NCI-H1105 treated with DMSO at 0.1 percent for 48 hours (cell line): ENCODE data around the gene OR8B12.

Experiments
- DNase-seq: peaks from one replicate; lab custom pipeline; 2025; lab: John Stamatoyannopoulos, UW

The OR8B12 gene, protein sequence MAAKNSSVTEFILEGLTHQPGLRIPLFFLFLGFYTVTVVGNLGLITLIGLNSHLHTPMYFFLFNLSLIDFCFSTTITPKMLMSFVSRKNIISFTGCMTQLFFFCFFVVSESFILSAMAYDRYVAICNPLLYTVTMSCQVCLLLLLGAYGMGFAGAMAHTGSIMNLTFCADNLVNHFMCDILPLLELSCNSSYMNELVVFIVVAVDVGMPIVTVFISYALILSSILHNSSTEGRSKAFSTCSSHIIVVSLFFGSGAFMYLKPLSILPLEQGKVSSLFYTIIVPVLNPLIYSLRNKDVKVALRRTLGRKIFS

GRCh38 chr11:124543554-124543953 lies at the start of gene OR8B12:
TSS of gene OR8B12 (minus strand) at chr11:124543654. CDS start at chr11:124543654, 0 bp downstream.
- no peak for DNase-seq

DNA sequence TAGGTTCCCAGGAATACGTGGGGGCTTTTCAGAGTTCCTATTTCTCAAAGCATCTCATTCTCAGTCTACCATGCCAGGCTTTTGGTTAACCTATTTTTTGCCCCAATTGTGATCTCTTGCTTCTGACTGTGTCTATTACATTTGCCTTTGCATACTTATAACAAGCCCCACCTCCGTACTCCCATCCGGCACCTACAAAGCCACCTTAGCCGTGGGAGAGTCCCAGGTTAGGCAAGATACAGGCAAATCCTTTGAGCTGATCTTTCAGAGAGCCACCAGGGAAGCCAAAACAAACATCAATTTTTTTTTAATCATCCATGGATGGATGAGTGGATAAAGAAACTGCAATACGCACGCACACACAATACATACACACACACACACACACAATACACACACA lies 49.2 kb upstream of the OR8B12 start:
- peak; percentile 24 for DNase-seq

DNA sequence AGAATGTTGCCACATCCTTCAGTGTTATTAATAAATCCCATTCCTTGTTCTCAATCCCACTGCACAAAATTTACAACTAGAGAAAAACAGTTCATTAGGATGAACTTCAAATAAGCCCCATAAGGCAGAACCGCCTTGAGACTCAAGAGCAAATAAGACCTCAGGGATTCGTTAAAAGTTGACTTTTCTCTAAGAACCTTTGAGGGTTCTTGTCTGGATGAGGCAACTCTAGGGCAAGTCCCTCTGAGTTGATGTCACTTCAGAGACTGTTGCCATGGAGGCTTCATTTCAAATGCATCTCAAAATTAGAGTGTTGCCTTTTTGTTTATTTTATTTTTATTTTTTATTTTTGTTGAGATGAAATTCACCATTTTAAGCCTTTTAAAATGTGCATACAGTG lies 48.0 kb upstream of the OR8B12 start:
- DNase-seq, result no peak

DNA sequence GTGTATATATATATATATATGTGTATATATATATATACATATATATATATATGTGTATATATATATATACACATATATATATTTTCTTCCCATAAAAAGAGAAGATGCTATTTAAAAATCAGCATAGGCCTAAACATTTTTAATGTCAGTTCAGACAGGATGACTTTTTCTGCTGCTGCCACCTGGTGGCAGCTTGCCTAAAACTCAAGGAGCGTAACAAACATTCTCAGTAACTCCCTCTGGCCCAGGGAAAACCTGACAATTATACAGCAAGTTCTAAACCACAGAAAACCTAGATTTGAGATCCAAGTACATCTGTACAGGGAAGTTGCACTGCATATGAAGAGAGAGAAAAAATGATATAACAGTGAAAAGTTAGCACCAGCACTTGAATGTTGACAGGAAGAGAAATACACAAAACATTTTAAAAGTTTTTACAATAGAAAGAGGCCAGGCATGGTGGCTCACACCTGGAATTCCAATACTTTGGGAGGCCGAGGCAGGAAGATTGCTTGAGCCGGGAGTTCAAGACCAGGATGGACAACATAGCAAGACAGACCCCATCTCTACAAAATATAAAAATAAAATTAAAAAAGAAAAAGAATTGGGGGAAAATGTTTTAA lies 42.9 kb upstream of the OR8B12 start:
- DNase-seq, result peak; percentile 81

DNA sequence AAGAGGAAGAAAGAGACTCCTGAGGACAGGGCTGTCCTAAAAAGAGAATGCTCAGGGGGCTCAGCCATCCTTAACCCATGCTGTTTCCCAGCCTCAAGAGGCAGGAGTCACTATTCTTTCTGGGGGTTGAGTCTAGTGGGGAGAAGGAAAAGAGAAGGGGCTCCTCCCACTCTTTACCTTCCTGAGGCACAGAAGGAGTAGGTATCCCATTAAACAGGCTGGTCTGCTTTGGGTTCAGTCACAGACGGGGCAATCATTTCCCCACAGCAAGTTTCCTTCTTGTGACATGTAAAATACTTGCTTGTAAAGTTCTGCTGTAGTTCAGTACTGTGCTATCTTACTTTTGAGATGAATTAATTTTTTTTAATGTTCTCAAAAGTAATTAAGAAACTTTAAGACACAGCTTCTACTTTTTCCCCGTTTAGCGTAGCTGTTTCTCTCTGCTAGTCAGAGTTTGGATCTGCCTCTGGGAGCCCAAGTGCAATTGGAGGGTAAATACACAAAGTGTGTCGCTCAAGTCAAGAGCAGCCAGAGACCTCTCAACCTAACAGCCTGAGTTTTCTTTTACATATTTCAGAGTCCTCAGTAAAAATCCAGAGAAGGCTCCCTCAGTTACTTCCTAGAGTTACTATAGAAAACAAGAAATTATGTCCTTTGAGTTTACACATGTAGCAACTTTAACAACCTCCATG lies 41.4 kb upstream of the OR8B12 start:
- DNase-seq, result no peak

DNA sequence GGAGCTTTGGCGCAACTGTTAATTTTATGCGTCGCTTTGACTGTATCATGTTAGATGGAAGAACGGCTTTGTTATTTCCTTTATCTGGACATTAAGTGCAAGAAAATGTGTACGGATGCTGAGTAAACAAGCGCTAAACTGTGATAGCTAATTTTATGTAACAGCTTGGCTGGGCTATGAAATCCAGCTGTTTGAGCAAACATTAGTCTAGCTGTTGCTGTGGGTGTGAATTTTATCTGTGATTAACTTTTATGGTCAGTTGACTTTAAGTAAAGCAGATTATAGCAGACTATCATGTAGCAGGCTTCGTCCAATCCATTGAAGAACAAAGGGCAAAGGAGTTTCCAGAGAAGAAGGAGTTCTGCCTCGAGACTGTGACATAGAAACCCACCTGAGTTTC lies 40.3 kb upstream of the OR8B12 start:
- no peak for DNase-seq

DNA sequence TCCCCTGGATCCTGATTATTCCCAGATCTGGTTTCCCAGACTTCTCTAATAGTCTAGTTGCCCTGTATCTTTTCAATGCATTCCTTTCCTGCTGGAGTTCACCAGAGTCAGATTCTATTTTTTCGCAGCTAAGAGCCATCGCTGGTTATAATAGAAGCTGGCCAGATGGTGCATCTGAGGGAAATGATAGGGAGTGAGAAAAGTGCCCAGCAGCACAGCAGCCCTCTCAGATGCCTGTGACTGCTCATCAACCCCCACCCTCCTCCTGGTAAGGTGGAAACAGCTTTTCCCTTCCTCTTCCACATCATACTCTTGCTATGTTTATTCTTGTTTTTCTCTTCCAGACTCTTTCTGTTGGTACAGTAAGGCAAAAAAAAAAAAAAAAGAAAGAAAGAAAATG lies 39.1 kb upstream of the OR8B12 start:
- DNase-seq, result no peak

GRCh38 chr11:124581817-124582216 lies 38.4 kb upstream of the OR8B12 start:
- DNase-seq, result peak; percentile 24

- no peak for DNase-seq
These were observed 35.3 kb upstream of the OR8B12 start for GRCh38 chr11:124578761-124579160.

DNA sequence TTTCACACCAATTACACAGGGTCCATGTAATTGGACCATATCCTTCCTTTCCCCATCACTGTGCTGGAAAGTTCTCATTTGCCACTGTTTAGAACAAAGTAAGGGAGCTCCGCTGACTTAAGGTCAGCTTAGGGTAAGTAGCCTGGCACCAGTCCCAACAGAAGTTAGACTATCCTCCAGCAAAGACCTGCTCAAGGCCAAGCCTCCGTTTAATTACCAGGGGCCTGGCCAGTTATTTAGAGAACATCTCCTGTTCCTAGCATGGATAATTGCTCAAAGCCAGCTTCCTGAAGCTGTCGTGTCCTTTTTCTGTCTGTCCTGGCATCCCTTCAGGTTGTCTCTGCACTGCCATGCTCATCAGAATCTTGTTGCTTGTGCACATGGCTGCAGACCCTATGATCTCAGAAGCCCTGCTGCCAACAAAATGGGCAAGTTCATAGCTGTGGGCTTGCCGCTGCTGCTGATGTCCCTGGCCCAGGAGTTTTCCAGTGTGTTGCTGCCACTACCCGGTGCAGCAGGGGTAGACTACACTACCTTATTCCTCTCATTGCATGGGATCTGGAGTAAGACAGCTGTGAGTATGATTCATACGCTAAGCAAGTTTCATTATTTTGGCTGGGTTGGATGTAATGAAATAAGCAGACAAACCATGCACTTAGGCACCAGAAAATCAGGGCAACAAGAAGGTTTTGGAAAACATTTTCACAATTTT lies 34.4 kb upstream of the OR8B12 start:
- DNase-seq, result no peak

DNA sequence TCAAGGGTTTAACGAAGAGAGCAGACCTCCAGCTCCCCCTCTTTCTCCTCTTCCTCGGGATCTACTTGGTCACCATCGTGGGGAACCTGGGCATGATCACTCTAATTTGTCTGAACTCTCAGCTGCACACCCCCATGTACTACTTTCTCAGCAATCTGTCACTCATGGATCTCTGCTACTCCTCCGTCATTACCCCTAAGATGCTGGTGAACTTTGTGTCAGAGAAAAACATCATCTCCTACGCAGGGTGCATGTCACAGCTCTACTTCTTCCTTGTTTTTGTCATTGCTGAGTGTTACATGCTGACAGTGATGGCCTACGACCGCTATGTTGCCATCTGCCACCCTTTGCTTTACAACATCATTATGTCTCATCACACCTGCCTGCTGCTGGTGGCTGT lies 26.7 kb upstream of the OR8B12 start:
- DNase-seq, result no peak

DNA sequence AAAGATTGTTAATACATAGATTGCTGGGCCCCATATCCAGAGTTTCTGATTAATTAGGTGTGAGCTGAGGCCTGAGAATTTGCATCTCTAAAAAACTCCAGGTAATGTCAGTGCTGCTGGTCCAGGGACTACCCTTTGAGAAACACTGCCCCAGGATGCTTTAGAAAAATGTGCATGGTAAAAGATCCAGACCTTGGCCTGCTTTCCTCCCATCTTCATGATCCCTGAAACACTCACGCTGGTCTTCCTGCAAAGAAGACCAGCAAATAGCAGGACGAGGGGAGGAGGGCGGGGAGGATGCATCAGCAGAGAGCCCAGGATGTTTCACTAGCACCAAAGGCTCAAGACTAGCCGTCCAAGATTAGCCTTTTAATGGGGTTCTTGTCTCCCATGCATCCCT lies 26.2 kb upstream of the OR8B12 start, which contains the start of gene OR8A1:
OR8A1 (plus strand) TSS at position 301 of the 400 bp plus-strand sequence. CDS start 123 bp downstream, outside the sequence.
- no peak for DNase-seq

- no peak for DNase-seq
These were observed 13.4 kb upstream of the OR8B12 start for GRCh38 chr11:124556828-124557227.

DNA sequence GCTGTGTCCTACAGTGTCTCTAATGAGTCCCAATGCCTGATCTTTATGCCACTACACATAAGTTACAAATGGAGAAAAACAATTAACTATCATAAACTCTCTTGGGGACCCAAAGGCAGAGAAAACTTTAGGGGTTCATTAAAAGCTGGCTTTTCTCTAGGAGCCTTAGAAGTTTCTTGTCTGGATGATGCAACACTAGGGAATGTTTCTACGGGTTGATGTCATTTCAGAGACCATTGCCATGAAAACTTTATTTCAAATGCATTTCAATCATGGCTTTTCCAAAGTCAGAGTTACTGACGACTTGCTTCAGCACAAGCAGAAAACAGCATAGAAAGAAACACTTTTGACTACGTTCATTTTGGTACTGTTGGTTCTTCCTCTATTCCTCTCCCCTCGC lies 8.5 kb upstream of the OR8B12 start:
- DNase-seq, result no peak

- no peak for DNase-seq
These were observed 7.7 kb upstream of the OR8B12 start for GRCh38 chr11:124551189-124551588.

- no peak for DNase-seq
These were observed 309 bp downstream of the OR8B12 start for GRCh38 chr11:124543145-124543544.

DNA sequence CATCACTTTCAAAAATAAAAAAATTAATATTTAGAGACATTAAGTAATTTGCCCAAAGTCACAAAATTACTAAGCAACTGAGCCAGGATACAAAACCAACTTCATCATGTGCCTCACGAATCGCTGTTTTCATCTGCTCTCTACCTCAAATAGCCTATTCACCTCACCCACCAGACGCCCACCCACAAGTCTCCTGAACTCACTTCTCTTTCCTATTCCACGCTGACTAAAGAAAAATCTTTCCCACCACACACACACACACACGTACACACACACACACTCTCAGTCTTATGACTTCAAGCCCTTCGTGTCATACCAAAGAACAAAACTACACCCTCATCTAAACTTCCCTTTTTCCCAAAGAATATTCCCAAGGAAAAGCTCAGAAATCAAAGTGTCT lies 2.2 kb downstream of the OR8B12 start:
- no peak for DNase-seq

DNA sequence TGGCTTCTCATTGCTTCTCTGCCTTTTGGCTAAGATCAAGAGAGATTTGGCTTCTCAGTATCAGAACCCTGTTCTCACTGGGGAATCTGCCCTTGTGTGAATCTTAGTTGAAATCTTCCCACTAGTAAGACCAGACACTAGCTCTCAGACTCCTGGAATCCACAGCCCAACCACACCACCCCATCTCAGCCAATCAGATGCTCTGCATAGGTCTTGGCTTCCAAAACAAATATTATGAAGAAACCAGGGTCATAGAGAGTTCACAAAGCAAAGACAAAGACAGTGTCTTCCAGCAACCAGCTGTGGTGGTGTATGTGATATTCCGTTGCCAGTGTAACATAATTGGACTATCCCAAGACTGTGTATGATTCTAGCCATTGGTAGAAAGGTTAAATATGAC lies 5.4 kb downstream of the OR8B12 start:
- DNase-seq, result no peak

GRCh38 chr11:124536520-124536919 lies 6.9 kb downstream of the OR8B12 start:
- no peak for DNase-seq

GRCh38 chr11:124535552-124536232 lies 7.8 kb downstream of the OR8B12 start:
- DNase-seq, result no peak

- DNase-seq, result no peak
These were observed 9.4 kb downstream of the OR8B12 start for GRCh38 chr11:124534051-124534450.

DNA sequence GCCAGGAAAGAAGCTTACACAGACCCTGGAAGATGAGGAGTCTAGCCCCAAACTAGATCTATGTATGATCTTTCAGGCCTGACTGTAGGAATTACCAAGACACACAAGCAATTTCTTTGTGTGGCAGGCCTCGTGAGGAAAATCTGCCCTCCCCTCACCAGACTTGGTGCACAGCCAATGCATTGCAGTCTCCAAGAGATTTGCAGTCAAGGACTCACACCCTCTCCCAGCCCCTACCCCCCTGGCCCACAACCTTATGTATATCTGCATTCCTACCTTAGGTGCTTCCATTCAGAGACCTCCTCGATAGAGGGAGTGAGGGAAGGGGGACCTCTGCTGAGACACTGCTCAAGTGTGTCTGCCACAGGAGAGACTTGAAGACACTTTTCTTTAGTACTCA lies 9.8 kb downstream of the OR8B12 start:
- no peak for DNase-seq
